Liver (tissue), 3 donors: ENCODE data around the gene TENT4B.

ENCODE experiments used
- EGR1 ChIP-seq, 2 donors: IDR thresholded peaks; 2 replicates each; pipeline ENCODE4 v1.6.1; 2016 to 2018; ENCODE audit warnings: antibody characterized with exemption in 2 of 2, low read depth in 2 of 2
- GABPA ChIP-seq, 2 donors: IDR thresholded peaks in 1 of 2; conservative IDR thresholded peaks in 1 of 2; 2 replicates each; pipeline ENCODE4 v1.6.1; 2016; ENCODE audit warnings: antibody characterized with exemption in 2 of 2, mild to moderate bottlenecking in 1 of 2, moderate library complexity in 1 of 2
- JUND ChIP-seq, 2 donors: IDR thresholded peaks; 2 replicates each; pipeline ENCODE4 v1.6.1; 2016; ENCODE audit warnings: antibody characterized with exemption in 2 of 2
- MAX ChIP-seq: IDR thresholded peaks from 2 replicates; pipeline ENCODE4 v1.6.1; 2016; ENCODE audit warnings: antibody characterized with exemption
- RAD21 ChIP-seq, 2 donors: IDR thresholded peaks; 2 replicates each; pipeline ENCODE4 v1.6.1; 2016; ENCODE audit warnings: antibody characterized with exemption in 2 of 2, mild to moderate bottlenecking in 2 of 2
- RXRA ChIP-seq, 2 donors: IDR thresholded peaks; 2 replicates each; pipeline ENCODE4 v1.6.1; 2017 to 2018; ENCODE audit warnings: antibody characterized with exemption in 2 of 2, mild to moderate bottlenecking in 1 of 2
- YY1 ChIP-seq: IDR thresholded peaks from 2 replicates; pipeline ENCODE4 v1.6.1; 2016; ENCODE audit warnings: antibody characterized with exemption, mild to moderate bottlenecking
- TF ChIP-seq, protein P1 (sequence below): fragments of 150-350 bp; IDR thresholded peaks from 2 replicates; pipeline ENCODE4 v1.5.1; 2017; ENCODE audit warnings: improper control_type of control experiment, low read depth, low read length; ENCODE audit not compliant: missing input control
- TF ChIP-seq, protein P2 (sequence below): IDR thresholded peaks from 2 replicates; pipeline ENCODE4 v1.6.1; 2016; ENCODE audit warnings: antibody characterized with exemption
- TF ChIP-seq, protein P3 (sequence below): IDR thresholded peaks from 2 replicates; pipeline ENCODE4 v1.6.1; 2016; ENCODE audit warnings: antibody characterized with exemption, mild to moderate bottlenecking
- donor health status: healthy.
- donor health status: healthy.

DNA sequence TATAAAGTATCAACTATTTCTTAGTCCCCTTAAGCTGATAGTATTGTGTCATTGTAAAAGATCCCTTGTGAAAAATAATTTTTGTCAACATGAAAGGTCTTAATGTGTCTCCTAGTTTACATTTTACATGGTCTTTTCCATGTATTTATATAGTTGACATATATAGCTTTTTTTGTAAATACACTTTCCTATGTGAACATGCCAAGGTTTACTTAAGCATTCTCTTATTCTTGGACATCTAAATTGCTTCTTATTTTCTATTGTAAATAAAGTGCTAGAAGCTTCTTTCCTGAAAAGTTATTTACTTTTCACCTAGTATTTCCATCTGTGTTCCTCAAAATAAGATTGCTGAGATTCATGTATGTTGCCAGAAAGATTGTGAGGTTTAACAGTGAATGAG is 29.3 kb downstream of the TENT4B start:
- TF ChIP-seq, protein P1, sequence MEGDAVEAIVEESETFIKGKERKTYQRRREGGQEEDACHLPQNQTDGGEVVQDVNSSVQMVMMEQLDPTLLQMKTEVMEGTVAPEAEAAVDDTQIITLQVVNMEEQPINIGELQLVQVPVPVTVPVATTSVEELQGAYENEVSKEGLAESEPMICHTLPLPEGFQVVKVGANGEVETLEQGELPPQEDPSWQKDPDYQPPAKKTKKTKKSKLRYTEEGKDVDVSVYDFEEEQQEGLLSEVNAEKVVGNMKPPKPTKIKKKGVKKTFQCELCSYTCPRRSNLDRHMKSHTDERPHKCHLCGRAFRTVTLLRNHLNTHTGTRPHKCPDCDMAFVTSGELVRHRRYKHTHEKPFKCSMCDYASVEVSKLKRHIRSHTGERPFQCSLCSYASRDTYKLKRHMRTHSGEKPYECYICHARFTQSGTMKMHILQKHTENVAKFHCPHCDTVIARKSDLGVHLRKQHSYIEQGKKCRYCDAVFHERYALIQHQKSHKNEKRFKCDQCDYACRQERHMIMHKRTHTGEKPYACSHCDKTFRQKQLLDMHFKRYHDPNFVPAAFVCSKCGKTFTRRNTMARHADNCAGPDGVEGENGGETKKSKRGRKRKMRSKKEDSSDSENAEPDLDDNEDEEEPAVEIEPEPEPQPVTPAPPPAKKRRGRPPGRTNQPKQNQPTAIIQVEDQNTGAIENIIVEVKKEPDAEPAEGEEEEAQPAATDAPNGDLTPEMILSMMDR: no peak
- TF ChIP-seq RAD21 (IDR thresholded peaks at IDR 0.05) (no peak), MAX (no peak), JUND (IDR thresholded peaks at IDR 0.05) (no peak), EGR1 (IDR thresholded peaks at IDR 0.05; ENCODE audit: low read depth in 2 of 2) (no peak), GABPA (IDR thresholded peaks at IDR 0.05 in 1 of 2, conservative IDR thresholded peaks at IDR 0.05 in 1 of 2) (no peak), YY1 (no peak), RXRA (IDR thresholded peaks at IDR 0.05) (no peak)
- TF ChIP-seq, protein P2, sequence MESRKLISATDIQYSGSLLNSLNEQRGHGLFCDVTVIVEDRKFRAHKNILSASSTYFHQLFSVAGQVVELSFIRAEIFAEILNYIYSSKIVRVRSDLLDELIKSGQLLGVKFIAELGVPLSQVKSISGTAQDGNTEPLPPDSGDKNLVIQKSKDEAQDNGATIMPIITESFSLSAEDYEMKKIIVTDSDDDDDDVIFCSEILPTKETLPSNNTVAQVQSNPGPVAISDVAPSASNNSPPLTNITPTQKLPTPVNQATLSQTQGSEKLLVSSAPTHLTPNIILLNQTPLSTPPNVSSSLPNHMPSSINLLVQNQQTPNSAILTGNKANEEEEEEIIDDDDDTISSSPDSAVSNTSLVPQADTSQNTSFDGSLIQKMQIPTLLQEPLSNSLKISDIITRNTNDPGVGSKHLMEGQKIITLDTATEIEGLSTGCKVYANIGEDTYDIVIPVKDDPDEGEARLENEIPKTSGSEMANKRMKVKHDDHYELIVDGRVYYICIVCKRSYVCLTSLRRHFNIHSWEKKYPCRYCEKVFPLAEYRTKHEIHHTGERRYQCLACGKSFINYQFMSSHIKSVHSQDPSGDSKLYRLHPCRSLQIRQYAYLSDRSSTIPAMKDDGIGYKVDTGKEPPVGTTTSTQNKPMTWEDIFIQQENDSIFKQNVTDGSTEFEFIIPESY: no peak
- TF ChIP-seq, protein P3, sequence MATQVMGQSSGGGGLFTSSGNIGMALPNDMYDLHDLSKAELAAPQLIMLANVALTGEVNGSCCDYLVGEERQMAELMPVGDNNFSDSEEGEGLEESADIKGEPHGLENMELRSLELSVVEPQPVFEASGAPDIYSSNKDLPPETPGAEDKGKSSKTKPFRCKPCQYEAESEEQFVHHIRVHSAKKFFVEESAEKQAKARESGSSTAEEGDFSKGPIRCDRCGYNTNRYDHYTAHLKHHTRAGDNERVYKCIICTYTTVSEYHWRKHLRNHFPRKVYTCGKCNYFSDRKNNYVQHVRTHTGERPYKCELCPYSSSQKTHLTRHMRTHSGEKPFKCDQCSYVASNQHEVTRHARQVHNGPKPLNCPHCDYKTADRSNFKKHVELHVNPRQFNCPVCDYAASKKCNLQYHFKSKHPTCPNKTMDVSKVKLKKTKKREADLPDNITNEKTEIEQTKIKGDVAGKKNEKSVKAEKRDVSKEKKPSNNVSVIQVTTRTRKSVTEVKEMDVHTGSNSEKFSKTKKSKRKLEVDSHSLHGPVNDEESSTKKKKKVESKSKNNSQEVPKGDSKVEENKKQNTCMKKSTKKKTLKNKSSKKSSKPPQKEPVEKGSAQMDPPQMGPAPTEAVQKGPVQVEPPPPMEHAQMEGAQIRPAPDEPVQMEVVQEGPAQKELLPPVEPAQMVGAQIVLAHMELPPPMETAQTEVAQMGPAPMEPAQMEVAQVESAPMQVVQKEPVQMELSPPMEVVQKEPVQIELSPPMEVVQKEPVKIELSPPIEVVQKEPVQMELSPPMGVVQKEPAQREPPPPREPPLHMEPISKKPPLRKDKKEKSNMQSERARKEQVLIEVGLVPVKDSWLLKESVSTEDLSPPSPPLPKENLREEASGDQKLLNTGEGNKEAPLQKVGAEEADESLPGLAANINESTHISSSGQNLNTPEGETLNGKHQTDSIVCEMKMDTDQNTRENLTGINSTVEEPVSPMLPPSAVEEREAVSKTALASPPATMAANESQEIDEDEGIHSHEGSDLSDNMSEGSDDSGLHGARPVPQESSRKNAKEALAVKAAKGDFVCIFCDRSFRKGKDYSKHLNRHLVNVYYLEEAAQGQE: no peak
